Coronary artery (tissue), 2 donors: ENCODE data around the gene DCUN1D5.
"Not testable (repeated sequence)": the region's sequence is repeated elsewhere in the genome, so short reads cannot be mapped to it uniquely, and the experiment has no call there.

Experiments
- DNase-seq: peaks from one replicate; pipeline ENCODE4 v3.0.0-alpha.2; 2017; ENCODE audit warnings: low spot score
- H3K27ac ChIP-seq, 2 donors: fragments of 200-600 bp; sonication (generic); one replicate each; pipeline ENCODE4 v1.5.1; 2016 to 2019
- H3K4me3 ChIP-seq: fragments of 200-600 bp; sonication (generic); 2 replicates; pipeline ENCODE4 v1.5.1; 2016; ENCODE audit warnings: mild to moderate bottlenecking, moderate library complexity
- CTCF ChIP-seq: fragments of 200-600 bp; sonication (generic); IDR thresholded peaks from one replicate; pipeline ENCODE4 v1.5.1; 2019; ENCODE audit warnings: antibody characterized with exemption

The DCUN1D5 gene

GRCh38 chr11:103043826-103044678 is 47.9 kb downstream of the DCUN1D5 start:
- no peak for DNase-seq
- Histone ChIP-seq H3K4me3 (no peak overlapping the region), H3K27ac (no peak overlapping the region)
- TF ChIP-seq CTCF, result no peak

DNA sequence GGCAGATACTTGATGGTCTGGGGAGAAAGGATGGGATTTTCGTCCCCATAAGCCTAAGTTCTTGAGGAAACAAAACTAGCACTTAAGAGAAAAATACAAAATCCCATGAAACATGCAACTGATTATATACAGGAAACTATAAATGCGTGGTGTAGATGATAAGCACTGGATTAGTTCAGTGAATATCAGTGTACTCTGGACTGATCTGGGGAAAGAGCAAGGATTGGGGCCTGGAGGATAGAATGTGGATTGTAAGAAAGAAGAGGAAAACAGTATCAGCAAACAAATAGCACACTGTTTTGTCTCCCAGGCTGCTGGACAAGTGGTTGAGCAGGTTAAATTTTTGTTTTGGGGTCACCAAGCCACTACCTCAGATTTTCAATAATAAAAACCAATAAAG is 49.8 kb downstream of the DCUN1D5 start:
- no peak overlapping the region for H3K4me3 ChIP-seq
- no peak for TF ChIP-seq CTCF
- DNase-seq, result no peak
- no peak overlapping the region for H3K27ac ChIP-seq

GRCh38 chr11:103035791-103036434 is 56.0 kb downstream of the DCUN1D5 start:
- TF ChIP-seq CTCF, result no peak
- no peak overlapping the region for H3K4me3 ChIP-seq
- no peak overlapping the region for H3K27ac ChIP-seq
- DNase-seq, result no peak

DNA sequence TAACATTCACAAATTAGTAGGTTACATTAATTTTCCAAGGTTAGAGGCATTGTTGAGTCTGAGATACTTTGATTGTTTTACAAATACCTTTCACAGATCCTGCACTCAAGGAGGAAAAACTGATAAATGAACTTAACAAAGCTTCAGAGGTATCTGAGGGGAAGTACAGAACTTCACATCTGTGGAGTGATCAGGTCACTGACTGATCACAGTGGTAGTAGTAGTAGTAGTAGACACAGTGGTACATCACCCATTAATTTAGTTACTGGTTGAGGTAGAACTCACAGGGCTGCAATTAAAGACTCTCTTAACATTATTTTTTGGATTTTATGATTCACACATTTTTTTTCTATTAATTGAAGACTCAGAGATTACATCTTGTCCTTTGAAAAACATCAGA is 56.7 kb downstream of the DCUN1D5 start:
- Histone ChIP-seq H3K4me3 (no peak overlapping the region), H3K27ac (no peak overlapping the region)
- TF ChIP-seq CTCF, result no peak
- no peak for DNase-seq

DNA sequence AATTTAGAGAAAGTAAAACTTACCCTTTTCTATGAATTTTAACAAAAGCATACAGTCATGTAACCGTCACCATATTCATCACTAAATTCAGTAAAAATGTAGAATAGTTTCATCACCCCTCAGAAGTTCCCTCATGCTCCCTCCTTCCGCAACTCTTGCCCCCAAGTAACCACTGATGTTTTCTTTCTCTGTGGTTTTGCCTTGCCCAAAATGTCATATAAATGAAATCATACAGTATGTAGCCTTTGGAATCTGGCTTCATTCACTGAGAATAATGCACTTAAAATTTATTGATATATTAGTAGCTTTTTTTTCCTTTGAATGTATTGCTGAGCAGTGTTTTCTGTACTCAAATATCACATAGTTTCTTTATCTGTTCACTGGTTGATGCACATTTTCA is 60.1 kb downstream of the DCUN1D5 start:
- Histone ChIP-seq H3K4me3 (no peak overlapping the region), H3K27ac (no peak overlapping the region)
- no peak for DNase-seq
- no peak for TF ChIP-seq CTCF

DNA sequence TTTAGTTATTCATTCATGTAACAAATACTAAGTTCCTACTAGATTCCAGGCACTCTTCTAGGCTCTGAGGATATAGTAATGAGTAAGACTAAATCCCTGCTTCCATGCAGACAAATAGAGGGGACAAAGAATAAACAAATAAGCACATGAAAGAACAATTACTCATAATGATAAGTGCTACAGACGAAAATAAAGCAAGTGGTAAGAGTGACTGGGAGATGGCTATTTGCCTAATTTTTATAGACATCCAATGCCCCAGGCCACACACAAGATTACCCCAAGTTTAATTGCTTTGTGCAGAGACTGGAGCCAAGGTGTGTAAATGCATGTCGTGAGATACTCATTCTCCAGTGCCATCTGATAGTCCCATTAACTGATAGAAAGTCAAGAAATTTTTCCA is 62.6 kb downstream of the DCUN1D5 start:
- no peak for TF ChIP-seq CTCF
- Histone ChIP-seq H3K27ac (no peak overlapping the region), H3K4me3 (no peak overlapping the region)
- DNase-seq, result no peak

- not testable (repeated sequence) for H3K27ac ChIP-seq, H3K4me3 ChIP-seq, DNase-seq
Measured at GRCh38 chr11:103028304-103029020, 63.5 kb downstream of the DCUN1D5 start.
